ENCODE measurements around the gene TRIM14. TPM values are rescaled to one million over a fixed set of nuclear protein-coding genes. Genes with fewer than 3 reads are reported as not detected.
A peak's percentile ranks its signal among the peaks of the same experiment; 100 is the strongest.
"Not testable (repeated sequence)": the region's sequence is repeated elsewhere in the genome, so short reads cannot be mapped to it uniquely, and the experiment has no call there.

TRIM14 gene
- total RNA-seq, 1 donor from 2014 or later = 0.40 TPM

DNA sequence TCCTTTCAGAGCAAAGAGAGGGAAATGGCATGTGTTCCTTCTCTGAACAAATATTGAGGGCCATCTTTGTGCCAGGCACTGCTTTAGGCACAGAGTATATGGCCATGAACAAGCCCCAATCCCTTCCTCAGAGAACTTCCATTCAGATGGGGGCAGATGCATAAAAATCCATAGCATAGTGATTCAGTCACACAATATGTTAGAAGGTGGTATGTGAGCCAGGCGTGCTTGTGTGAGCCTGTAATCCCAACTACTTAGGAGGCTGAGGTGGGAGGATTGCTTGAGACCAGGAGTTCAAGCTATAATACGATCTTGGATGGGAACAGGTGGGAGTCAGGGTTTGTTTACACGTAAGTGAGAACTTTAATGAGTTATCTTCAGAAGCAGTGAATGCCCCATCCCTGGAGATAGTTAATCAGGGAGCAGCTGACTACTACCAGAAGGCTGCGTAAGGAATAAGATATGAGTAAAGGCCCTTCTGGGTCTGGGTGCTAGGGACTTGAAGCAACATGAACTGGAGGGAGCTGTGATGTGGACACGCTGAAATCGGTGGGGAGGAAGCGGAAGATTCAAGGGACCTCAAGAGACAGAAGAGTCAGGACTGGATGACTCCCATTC, 35.3 kb downstream of the TRIM14 start:
- DNase-seq (ENCODE audit: low read depth in 2 of 2) = no peak

DNA sequence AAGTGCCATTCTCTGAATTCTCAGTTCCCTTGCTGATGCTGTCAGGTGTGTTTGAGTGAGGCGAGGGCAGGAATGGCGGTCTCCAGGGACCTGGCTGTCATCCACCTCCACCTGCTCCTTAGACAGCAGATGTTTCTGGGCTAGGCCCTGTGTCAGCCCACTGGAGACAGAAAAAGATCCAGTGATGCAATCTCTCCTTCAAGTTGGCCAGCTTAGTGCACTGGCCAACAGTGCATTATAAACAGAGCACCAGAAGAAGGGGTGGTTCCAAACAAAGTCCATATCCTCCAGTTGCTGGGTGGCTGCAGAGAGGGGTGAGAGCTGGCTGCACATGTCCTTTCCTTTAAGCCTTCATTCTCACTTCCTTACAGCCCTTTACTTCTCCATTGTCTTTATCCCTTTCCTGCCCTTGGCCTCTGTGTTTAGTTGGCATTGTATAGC, 35.9 kb downstream of the TRIM14 start:
- no peak for DNase-seq (ENCODE audit: low read depth in 2 of 2)

DNA sequence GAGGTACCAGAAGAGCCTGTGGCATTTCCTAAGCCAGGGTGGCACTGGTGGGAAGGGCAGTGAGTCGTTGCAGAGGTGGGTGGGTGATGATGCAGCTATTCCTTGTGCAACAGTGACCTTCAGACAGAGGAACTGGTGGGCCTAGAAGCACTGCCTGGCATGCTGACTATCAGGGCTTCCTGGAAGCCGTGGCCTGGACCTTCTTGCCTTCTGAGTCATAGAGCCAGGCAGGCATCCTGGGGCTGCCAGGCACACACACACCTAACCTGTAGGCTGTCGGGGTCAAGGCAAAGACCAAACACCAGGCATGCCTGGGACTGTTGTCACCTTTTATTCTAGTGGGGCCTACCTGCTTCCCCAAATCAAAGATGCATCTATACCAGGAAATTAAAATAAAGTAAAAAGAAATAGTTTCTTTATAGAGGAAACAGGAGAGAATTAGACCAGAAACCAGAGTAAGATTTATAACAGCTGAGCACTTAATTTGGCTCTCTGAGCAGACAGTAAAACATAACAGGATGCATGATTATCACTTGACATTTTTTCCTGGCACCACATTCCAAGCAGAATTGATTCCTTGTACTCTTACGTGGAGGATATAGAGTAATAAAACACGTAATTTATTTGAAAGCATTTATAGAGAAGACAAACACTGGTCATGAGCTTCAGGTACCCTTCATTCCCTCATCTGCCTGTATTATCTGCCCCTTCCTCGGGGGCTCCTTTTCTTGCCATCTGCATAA, 37.4 kb downstream of the TRIM14 start:
- DNase-seq (ENCODE audit: low read depth in 2 of 2) = peak; percentile 20 to 49

DNA sequence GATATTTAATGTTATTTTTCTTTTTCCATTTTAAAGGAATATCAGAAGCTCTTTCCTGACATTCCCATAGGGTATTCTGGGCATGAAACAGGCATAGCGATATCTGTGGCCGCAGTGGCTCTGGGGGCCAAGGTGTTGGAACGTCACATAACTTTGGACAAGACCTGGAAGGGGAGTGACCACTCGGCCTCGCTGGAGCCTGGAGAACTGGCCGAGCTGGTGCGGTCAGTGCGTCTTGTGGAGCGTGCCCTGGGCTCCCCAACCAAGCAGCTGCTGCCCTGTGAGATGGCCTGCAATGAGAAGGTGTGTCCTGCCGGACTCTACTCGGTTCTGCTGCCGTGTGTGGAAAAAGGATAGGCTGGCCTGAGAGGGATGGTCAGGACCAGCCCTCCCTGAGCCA, 38.2 kb downstream of the TRIM14 start:
- no peak for DNase-seq (ENCODE audit: low read depth in 2 of 2)

DNA sequence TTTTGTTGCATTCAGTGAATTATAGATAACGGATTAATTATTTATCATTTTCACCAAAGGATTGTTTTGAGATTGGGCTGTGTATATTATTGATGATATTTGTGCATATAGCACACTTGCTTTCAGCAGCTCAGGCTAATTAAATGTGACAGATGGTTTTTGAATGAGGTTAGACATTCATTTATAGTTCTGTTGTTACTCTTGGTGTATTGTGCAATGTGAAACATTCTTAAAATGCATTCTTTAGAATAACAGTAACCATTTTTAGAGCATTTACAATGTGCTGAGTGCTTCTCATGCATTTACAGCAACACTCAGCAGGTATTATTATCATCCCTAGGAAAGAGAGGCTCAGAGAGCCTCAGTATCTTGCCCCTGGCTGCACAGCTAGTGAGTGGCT, 38.7 kb downstream of the TRIM14 start:
- no peak for DNase-seq (ENCODE audit: low read depth in 2 of 2)

DNA sequence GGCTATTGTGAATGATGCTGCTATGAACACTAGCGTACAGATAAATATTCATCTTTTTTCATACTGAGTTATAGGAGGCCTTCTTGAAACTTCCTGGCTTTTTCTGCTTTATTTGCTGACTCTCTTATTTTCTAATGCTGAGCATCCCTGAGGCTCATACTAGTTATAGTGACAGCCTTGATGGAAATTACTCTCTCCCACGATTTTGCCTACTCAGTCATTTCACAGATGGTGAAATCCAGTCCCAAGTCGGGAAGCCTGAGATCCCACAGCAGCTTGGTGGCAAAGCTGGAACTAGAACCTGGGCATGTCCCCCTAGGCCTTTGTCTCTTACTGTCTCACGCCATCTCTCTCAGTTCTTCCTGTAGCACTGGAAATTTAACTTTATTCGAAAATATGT, 40.1 kb downstream of the TRIM14 start:
- DNase-seq (ENCODE audit: low read depth in 2 of 2) = no peak

DNA sequence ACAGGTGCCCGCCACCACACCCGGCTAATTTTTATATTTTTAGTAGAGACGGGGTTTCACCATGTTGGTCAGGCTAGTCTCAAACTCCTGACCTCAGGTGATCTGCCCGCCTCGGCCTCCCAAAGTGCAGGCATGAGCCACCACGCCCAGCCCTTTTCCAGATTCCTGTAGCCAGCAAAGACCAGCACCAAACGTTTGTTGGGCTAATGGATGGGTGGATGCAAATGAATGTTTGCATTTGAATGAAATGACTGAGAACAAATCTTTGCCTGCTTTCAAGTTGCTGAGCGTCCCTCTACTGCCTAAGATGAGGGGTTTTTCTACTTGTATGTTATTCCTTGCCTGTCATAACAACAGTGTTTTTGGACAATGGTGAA, 42.5 kb downstream of the TRIM14 start:
- DNase-seq (ENCODE audit: low read depth in 2 of 2) = not testable (repeated sequence)

DNA sequence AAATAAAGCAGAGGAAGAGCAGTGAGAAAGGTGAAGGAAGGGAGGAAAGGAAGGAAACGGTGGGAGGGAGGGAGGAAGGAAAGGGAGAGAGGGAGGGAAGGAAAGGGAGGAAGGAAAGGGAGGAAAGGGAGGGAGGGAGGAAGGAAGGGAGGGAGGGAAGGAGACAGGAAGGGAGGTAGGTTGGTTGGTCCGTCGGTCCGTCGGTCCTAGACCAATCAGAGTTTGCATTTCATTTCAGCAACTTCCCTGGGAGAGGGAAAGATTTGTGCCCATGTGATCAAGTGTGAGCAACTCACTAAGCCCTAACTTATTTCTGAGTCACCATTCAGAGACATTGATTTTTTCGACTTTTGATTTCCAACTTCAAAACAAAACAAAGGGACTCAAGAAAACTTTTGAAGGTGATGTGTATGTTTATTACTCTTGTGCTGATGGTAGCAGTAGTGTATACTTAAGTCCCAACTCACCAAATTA, 43.7 kb downstream of the TRIM14 start:
- peak in 1 of 2 donors; percentile 73 for DNase-seq (ENCODE audit: low read depth in 2 of 2)

DNA sequence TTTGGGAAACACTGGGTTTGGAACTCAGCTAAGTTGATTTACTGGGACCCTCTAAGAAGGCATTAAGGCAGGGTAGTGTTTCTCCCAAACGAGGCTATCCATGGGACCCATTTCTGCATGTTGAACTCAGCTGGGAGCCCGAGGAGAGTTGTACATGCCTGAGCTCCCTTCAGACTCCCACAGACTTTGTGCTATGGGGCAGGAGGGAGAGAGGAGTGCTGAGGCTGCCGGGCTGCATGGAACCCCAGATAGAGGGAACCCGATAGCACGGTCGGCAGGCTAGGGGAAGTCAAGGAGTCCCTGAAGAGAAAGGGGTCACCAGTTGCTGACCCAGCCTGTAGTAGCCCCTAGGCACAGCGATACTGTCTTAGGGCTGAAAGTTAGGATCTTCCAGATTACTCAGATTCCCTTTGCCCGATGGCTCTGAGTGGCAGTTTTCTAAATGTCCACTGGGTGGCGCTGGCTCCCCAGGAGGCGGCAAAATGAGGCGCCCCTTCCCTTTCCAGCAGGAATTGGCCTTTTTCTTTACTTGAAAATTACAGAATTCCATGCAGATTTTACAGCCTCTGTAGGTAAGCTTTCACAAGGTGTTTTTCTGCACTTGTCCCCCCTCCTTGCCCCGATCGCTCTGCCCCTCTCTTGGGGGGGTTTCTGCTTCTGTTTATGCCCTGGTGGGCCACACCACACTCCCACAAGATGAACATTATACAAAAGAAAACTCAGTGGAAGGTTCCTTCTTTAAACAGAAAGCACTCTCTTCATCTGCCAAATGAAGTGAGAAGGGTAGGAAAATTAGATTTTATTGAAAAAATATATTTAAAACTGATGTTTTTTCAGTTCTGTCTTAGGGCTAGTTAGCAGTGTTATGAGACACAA, 44.7 kb downstream of the TRIM14 start:
- peak; percentile 63 for DNase-seq (ENCODE audit: low read depth in 2 of 2)

DNA sequence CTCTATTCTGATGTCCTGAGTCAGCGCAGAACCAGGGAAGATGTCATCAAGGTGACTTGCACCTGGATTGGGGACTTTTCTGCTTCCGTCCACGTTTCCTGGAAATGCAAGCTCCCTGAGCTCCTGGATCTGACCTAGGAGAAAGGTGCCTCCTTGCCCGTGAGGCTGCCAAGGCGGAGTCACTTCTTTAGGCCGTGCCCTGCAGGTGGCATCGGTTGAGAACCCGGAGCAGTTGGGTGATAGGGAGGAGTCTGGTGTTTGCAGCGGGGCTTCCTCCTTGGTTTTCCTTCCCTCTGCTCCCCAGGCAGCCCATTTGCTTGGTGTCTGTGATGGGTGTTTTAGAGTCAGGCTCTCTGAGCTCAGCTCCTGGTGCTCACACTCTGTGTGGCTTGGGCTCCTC, 47.3 kb downstream of the TRIM14 start:
- DNase-seq (ENCODE audit: low read depth in 2 of 2) = no peak

DNA sequence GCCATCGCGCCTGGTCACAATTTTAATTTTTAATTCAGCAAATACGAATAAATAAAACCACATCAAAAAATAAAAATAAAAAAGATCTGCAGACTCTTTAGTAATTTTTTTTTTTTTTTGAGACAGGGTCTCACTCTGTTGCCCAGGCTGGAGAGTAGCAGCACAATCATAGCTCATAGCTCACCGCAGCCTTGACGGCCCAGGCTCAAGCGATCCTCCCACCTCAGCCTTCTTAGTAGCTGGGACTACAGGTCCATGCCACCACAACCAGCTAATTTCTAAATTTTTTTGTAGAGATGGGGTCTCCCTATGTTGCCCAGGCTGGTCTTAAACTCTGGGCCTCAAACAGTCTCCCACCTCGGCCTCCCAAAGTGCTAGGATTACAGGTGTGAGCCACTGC, 48.3 kb downstream of the TRIM14 start:
- no peak for DNase-seq (ENCODE audit: low read depth in 2 of 2)

DNA sequence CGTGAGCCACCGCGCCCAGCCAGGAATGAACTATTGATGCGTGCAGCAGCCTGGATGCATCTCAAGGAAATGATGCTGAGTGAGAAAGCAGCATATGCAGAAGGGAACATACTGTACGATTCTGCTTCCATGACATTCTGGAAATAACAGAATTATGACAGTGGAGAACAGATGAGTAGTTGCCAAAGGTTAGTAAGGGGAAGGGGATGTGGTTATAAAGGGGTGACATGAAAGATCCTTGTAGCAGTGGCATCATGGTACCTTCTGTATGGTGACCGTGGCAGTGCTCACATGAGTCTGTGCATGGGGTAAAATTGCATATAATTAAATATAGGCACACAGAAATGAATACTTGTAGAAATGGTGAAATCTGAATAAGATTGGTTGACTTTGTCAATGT, 49.5 kb downstream of the TRIM14 start:
- no peak for DNase-seq (ENCODE audit: low read depth in 2 of 2)

DNA sequence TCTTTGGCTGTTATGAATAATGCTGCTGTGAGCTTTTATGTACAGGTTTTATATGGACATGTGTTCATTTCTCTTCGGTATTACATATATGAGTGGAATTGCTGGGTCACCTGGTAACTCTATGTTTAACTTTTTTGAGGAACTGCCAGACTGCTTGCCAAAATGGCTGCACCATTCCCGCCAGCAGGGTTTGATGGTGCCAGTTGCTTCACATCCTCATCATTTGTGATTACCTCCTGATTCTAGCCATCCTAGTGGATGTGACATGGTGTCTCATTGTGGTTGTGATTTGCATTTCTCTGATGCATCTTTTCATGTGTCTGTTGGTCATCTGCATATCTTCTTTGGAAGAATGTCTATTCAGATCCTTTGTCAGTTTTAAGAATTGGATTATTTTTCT, 51.8 kb downstream of the TRIM14 start:
- DNase-seq (ENCODE audit: low read depth in 2 of 2) = no peak

DNA sequence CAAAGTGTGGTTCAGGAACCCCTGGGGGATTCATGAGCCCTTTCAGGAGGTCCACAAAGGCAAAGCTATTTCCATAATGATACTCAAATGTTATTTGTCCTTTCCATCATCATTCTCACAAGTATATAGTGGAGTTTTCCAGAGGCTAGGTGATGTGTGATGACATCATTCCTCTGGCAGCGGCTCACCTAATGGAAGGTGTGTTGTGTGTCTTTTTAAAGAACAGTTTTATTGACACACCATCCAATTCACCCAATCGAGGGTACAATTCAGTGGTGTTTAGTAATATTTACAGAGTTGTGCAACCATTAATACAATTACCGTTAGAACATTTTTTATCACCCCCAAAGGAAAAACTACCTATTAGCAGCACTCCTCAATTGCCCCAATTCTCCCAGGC, 52.8 kb downstream of the TRIM14 start:
- no peak for DNase-seq (ENCODE audit: low read depth in 2 of 2)

DNA sequence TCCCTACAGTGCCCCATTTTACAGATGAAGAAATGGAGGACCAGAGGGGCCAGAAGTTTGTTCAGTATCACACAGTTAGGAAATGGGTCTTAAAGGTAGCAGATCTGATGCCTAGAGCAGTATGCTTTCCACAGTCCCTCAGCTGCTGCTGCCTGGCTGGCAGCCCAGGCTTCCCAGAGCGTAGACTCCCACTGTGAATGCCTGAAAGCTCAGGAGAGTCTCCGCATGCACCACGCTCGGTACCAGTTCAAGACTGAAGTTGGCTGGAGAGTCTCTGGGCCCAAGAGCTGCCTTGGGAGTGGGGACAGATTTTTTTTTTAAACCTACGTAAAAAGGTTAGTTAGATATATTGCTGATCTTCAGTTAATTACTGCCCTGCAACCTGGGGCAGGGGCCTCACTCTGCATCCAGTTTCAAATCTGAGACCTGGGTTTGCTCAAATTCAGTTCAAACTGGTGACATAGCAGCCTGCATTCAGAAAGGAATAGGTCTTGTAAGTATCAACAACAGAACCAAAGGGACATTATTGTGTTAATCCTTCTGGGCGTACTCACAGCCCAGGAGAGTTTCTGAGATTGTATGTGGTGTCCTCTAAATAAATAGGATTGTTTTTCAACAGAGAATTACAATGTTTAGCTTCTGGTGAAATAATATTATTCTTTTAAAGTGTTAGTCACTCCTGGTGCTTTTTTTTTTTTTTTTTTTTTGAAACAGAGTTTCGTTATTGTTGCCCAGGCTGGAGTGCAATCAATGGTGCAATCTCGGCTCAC, 54.2 kb downstream of the TRIM14 start:
- no peak for DNase-seq (ENCODE audit: low read depth in 2 of 2)

DNA sequence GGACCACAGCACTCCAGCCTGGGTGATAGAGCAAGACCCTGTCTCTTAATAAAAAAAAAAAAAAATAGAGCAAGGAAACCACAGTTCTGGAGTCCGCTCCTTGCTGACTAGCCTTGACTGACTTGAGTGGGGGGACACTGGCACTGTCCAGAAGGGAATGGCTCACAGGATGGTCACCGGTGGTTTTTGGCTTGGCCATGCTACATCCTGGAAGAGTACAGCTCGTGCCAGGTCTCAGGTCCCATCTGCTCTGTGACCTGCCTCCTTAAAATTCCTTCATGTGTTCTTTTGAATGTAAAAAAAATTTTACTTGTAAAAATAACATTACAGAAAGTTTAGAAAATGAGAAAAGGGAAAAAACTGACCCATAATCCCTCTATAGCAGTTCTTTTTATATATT, 56.9 kb downstream of the TRIM14 start:
- no peak for DNase-seq (ENCODE audit: low read depth in 2 of 2)

DNA sequence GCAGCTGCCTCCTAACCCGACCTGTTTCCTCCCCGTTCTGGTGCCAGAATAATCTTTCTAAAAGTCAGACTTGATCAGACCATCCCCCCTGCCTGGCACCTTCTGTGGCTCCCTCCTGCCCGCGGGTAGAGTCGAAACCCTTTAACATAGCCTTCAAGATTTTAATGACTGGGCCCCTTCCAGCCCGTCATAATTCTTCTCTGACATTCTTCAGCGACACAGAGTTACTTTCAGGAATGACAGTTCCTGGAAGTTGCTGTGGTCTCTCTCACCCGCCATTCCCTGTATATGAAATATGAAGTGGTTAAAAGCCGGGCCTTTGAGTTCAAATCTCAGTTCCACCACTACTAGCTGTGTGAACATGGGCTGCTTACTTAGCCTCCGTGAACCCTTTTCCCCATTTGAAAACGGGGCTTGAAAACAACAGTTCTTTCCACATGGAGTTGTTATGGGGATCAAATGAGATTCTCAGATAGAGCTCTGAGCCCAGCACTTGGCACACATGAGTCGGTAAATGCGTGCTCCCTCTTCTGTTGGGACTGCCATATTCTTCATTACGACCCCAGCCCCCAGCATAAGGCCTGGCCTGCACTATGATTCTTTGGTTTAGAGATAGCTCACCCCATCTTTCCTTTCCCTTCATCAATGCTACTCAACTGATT, 61.8 kb downstream of the TRIM14 start:
- DNase-seq (ENCODE audit: low read depth in 2 of 2) = peak; percentile 30 to 38

DNA sequence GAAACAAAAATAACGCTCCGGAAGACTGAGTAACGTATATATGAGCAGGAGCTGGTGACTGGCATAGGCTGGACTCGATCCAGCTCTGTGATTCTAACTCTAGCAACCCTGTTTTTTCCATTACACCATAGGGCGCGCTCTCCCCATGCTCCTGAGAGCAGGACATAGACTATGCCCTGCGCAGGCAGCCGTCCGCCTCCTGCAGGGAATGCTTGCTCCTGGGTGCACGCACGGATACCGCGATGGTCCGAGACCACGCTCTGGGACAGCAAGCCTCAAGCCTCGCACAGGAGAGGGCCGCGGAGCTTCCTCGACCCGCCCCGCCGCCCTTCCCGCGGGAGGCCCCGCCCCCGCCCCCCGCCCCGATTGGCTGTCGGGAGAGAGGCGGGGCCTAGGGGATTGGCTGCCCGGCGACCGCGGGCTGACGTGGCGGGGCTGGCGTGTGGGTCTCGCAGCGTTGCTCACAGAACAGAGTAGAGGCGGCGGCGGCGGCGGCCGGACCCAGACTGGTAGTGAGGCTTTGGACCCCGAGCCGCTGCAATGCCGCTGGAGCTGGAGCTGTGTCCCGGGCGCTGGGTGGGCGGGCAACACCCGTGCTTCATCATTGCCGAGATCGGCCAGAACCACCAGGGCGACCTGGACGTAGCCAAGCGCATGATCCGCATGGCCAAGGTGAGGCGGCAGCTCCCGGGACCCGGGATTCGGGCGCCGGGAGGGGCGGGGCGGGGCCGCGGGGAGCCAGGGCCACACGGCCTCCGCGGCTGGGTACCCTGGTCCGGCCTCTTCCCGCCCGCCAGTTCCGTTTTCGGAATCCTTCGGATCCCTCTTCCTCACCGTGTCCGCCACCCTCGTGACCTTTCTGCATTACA, 62.5 kb downstream of the TRIM14 start, which contains the start of gene NANS:
Gene NANS (plus strand): TSS at position 464 of the 869 bp plus-strand sequence. CDS start 77 bp downstream, at position 541.
- DNase-seq (ENCODE audit: low read depth in 2 of 2) = peak; percentile 95 to 98

DNA sequence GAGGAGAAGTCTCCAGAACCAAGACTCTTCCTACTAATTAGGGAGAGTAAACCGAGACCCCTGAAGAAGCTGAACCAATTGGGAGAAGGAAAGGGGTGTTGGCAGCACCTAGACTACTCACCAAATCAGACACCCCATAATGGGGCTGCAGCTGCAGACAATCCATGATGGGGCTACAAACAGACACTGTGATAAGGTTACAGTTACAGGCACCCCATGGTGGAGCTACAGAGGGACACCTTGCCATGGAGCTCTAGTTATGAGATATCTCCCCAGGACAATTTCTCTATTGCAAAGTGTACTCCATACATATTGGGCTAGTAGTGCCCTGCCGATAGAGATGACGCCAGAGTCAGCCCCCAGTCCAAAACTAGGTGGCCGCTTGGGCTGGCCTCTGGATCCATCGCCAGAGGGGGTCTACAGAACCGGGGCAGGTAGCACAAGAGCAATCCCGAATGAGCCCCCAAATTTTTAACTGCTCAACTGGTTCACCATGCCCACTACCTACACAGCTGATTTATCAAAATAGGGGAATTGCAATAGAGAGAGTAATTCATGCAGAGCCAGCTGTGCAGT, 64.6 kb downstream of the TRIM14 start:
- DNase-seq (ENCODE audit: low read depth in 2 of 2) = no peak

Data from lung microvascular endothelial cell (primary cell).